ENCODE data around the gene BLOC1S5.

The BLOC1S5 gene

DNA sequence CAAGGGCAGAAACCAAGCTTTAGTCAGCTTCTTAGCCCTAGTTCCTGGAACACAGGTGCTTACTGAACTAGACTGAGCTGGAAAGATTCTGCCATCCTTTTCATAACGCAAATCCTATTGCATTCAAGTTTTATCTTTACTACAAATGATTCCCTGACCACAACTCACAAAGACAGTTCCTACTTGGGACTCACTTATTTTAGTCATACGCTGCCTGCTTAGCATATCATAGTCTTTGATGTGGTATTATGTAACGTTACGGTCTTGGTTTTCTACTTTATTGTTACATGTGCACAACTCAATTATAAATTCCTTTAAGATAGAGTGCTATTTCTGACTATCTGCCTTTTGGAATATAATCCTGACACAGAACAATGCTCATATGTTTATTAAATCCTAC lies 59.1 kb downstream of the BLOC1S5 start:
- DNase-seq (ENCODE audit: insufficient read length, low spot score) (no peak), FAIRE-seq (no peak)
- TF ChIP-seq SPI1 (IDR thresholded peaks at IDR 0.05; ENCODE audit: low read depth, low read length) (no peak), POLR2A (IDR thresholded peaks at IDR 0.05; ENCODE audit: low read depth, low read length) (no peak), POLR2AphosphoS5 (IDR thresholded peaks at IDR 0.05; ENCODE audit: low read depth, low read length) (no peak), POU2F2 (IDR thresholded peaks at IDR 0.05; ENCODE audit: low read depth, low read length) (no peak), TAF1 (IDR thresholded peaks at IDR 0.05; ENCODE audit: low read depth, low read length) (no peak), PAX5 (IDR thresholded peaks at IDR 0.05; ENCODE audit: insufficient read depth, low read length, severe bottlenecking) (no peak)

GRCh38 chr6:8000636-8001035 lies 63.6 kb downstream of the BLOC1S5 start:
- no peak for FAIRE-seq
- TF ChIP-seq POLR2A (IDR thresholded peaks at IDR 0.05; ENCODE audit: low read depth, low read length) (no peak), POLR2AphosphoS5 (IDR thresholded peaks at IDR 0.05; ENCODE audit: low read depth, low read length) (no peak), PAX5 (IDR thresholded peaks at IDR 0.05; ENCODE audit: insufficient read depth, low read length, severe bottlenecking) (no peak), POU2F2 (IDR thresholded peaks at IDR 0.05; ENCODE audit: low read depth, low read length) (no peak), TAF1 (IDR thresholded peaks at IDR 0.05; ENCODE audit: low read depth, low read length) (no peak), SPI1 (IDR thresholded peaks at IDR 0.05; ENCODE audit: low read depth, low read length) (no peak)
- no peak for DNase-seq (ENCODE audit: insufficient read length, low spot score)

DNA sequence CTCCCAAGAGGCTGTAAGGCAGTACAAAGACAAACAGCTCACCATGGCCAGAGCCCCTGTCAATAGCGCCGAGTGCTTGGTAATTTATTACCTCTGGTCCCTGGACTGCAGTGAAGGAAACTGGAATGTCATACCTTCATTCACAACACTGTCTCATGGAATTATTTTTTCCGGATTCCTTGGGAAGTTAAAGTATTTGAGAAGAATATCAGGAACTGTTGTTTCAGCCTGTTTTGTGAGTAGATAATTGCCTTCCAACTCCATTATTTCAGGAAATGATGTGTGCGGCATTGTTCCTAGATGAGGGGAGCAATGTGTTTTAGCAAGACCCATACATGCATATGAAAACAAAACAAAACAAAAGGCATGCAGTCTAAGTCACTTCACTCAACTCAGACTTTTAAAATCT lies 64.0 kb downstream of the BLOC1S5 start:
- no peak for DNase-seq (ENCODE audit: insufficient read length, low spot score)
- TF ChIP-seq POLR2A (IDR thresholded peaks at IDR 0.05; ENCODE audit: low read depth, low read length) (no peak), PAX5 (IDR thresholded peaks at IDR 0.05; ENCODE audit: insufficient read depth, low read length, severe bottlenecking) (no peak), SPI1 (IDR thresholded peaks at IDR 0.05; ENCODE audit: low read depth, low read length) (no peak), TAF1 (IDR thresholded peaks at IDR 0.05; ENCODE audit: low read depth, low read length) (no peak), POLR2AphosphoS5 (IDR thresholded peaks at IDR 0.05; ENCODE audit: low read depth, low read length) (no peak), POU2F2 (IDR thresholded peaks at IDR 0.05; ENCODE audit: low read depth, low read length) (no peak)
- no peak for FAIRE-seq

DNA sequence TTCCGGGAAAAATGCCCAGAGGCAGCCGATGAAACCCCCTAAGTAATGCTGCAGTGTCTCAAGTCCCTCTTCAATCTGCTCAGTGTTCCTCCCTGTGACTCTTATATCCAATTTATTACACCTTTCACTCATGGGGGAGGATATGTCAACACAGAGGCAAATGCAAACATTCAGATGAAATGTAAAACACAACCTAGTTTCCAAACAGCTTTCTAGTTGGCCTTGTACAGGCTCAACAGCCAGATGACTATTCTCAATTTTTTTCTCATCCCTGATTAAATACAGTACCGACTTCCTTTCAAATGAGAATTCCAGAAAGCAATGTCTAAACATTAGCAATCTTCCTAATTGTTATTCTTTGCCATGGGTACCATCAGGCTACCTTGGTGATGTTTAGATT lies 65.0 kb downstream of the BLOC1S5 start:
- FAIRE-seq: no peak
- no peak for DNase-seq (ENCODE audit: insufficient read length, low spot score)

GRCh38 chr6:7998103-7998725 lies 66.0 kb downstream of the BLOC1S5 start:
- TF ChIP-seq POU2F2 (IDR thresholded peaks at IDR 0.05; ENCODE audit: low read depth, low read length) (no peak), POLR2AphosphoS5 (IDR thresholded peaks at IDR 0.05; ENCODE audit: low read depth, low read length) (no peak), TAF1 (IDR thresholded peaks at IDR 0.05; ENCODE audit: low read depth, low read length) (no peak), SPI1 (IDR thresholded peaks at IDR 0.05; ENCODE audit: low read depth, low read length) (no peak), PAX5 (IDR thresholded peaks at IDR 0.05; ENCODE audit: insufficient read depth, low read length, severe bottlenecking) (no peak), POLR2A (IDR thresholded peaks at IDR 0.05; ENCODE audit: low read depth, low read length) (no peak)
- no peak for FAIRE-seq
- DNase-seq (ENCODE audit: insufficient read length, low spot score): no peak

More for the DNA sequence above, 65.0 kb downstream of the BLOC1S5 start:
- TF ChIP-seq POLR2A (IDR thresholded peaks at IDR 0.05; ENCODE audit: low read depth, low read length) (no peak), POLR2AphosphoS5 (IDR thresholded peaks at IDR 0.05; ENCODE audit: low read depth, low read length) (no peak), PAX5 (IDR thresholded peaks at IDR 0.05; ENCODE audit: insufficient read depth, low read length, severe bottlenecking) (no peak), SPI1 (IDR thresholded peaks at IDR 0.05; ENCODE audit: low read depth, low read length) (no peak), TAF1 (IDR thresholded peaks at IDR 0.05; ENCODE audit: low read depth, low read length) (no peak), POU2F2 (IDR thresholded peaks at IDR 0.05; ENCODE audit: low read depth, low read length) (no peak)

- no peak for DNase-seq (ENCODE audit: insufficient read length, low spot score)
These were observed 66.9 kb downstream of the BLOC1S5 start for GRCh38 chr6:7997286-7997685.

DNA sequence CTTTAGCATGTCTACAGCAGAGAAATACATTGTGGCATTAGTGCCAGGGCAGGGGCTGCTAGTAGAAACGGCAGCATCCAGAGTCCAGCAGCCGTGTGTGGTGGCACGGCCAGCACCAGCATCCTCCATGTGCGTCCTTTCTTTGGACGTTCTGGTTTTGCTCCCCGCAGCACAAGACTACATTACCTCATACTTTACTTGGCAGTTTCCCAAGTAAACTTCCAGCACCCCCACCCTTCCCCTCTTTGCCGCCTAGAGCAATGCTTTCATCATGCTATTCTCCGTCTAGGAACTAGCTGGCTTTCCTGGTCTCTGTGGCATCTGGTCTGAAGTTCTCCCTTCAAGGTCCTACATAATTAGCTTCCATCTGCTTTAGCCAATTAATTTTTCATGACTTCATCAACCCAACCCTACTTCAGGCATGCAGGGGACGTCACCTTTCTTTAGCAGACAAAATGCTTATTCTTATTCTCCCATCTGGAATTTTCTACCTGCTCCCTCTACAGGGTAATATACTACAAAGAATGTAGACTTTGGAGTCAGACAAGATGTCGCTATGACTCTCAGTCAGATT lies 67.6 kb downstream of the BLOC1S5 start:
- TF ChIP-seq PAX5 (IDR thresholded peaks at IDR 0.05; ENCODE audit: insufficient read depth, low read length, severe bottlenecking): no peak
- TF ChIP-seq POLR2A (IDR thresholded peaks at IDR 0.05; ENCODE audit: low read depth, low read length): no peak
- no peak for TF ChIP-seq TAF1 (IDR thresholded peaks at IDR 0.05; ENCODE audit: low read depth, low read length)
- TF ChIP-seq POLR2AphosphoS5 (IDR thresholded peaks at IDR 0.05; ENCODE audit: low read depth, low read length): no peak
- TF ChIP-seq POU2F2 (IDR thresholded peaks at IDR 0.05; ENCODE audit: low read depth, low read length): no peak
- TF ChIP-seq SPI1 (IDR thresholded peaks at IDR 0.05; ENCODE audit: low read depth, low read length): no peak
- DNase-seq (ENCODE audit: insufficient read length, low spot score): no peak
- FAIRE-seq: no peak

More at GRCh38 chr6:7997286-7997685, 66.9 kb downstream of the BLOC1S5 start:
- FAIRE-seq: no peak
- TF ChIP-seq SPI1 (IDR thresholded peaks at IDR 0.05; ENCODE audit: low read depth, low read length) (no peak), TAF1 (IDR thresholded peaks at IDR 0.05; ENCODE audit: low read depth, low read length) (no peak), POU2F2 (IDR thresholded peaks at IDR 0.05; ENCODE audit: low read depth, low read length) (no peak), POLR2A (IDR thresholded peaks at IDR 0.05; ENCODE audit: low read depth, low read length) (no peak), PAX5 (IDR thresholded peaks at IDR 0.05; ENCODE audit: insufficient read depth, low read length, severe bottlenecking) (no peak)

DNA sequence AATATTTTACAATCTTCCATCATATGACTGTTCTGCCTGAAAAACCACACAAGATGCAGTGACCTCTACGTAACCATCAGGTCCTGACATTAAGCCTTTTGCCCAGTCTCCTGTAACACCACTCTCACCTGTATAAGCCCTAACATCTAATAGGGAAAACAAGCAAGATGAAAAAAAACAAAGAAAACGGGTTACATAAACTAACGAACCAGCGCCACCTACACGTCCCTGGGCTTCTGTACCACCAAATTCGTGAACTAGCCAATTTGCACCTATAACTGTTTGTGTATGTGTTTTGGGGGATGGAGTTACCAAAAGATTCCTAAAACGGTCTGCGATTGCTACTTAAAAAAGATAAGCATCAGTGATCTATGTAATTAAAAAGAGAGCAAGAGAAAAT lies 70.2 kb downstream of the BLOC1S5 start:
- no peak for TF ChIP-seq POLR2A (IDR thresholded peaks at IDR 0.05; ENCODE audit: low read depth, low read length)
- TF ChIP-seq POLR2AphosphoS5 (IDR thresholded peaks at IDR 0.05; ENCODE audit: low read depth, low read length): no peak
- no peak for TF ChIP-seq PAX5 (IDR thresholded peaks at IDR 0.05; ENCODE audit: insufficient read depth, low read length, severe bottlenecking)
- no peak for TF ChIP-seq SPI1 (IDR thresholded peaks at IDR 0.05; ENCODE audit: low read depth, low read length)
- TF ChIP-seq POU2F2 (IDR thresholded peaks at IDR 0.05; ENCODE audit: low read depth, low read length): no peak
- no peak for TF ChIP-seq TAF1 (IDR thresholded peaks at IDR 0.05; ENCODE audit: low read depth, low read length)
- DNase-seq (ENCODE audit: insufficient read length, low spot score) (no peak), FAIRE-seq (no peak)

DNA sequence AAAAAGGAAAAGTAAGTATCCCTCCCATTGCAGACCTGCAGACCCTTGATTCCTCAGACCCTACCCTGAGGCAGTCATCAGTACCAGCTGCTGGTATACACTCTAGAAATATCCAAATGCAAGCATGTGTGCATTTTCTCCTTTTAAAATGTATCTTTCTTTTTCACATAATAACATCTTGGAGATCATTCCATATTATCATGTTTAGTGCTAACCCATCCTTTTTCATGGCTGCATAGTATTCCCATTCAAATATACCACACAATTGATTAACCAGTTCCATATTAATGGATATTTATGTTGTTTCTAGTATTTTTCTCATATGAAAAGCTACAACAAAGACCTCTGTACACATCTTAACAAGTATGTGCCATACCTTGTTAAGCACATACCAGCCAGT lies 70.8 kb downstream of the BLOC1S5 start:
- FAIRE-seq: no peak
- DNase-seq (ENCODE audit: insufficient read length, low spot score): no peak
- TF ChIP-seq POU2F2 (IDR thresholded peaks at IDR 0.05; ENCODE audit: low read depth, low read length): no peak
- TF ChIP-seq POLR2AphosphoS5 (IDR thresholded peaks at IDR 0.05; ENCODE audit: low read depth, low read length): no peak
- no peak for TF ChIP-seq PAX5 (IDR thresholded peaks at IDR 0.05; ENCODE audit: insufficient read depth, low read length, severe bottlenecking)
- no peak for TF ChIP-seq TAF1 (IDR thresholded peaks at IDR 0.05; ENCODE audit: low read depth, low read length)
- TF ChIP-seq SPI1 (IDR thresholded peaks at IDR 0.05; ENCODE audit: low read depth, low read length): no peak
- no peak for TF ChIP-seq POLR2A (IDR thresholded peaks at IDR 0.05; ENCODE audit: low read depth, low read length)

Measured in GM12891 (cell line).